HepG2 (cell line): ENCODE measurements around the gene ANKRD40. TPM values are rescaled to one million over a fixed set of nuclear protein-coding genes. Genes with fewer than 3 reads are reported as not detected.
A peak's percentile ranks its signal among the peaks of the same experiment; 100 is the strongest.

ENCODE experiments used
- EP300 ChIP-seq, 3 experiments: sonication (generic) in 1 of 3; formaldehyde crosslinking in 1 of 3; IDR thresholded peaks; 2 replicates each; pipeline versions ENCODE4 v1.5.1 to v1.6.1; 2011 to 2020; ENCODE audit warnings: low read depth in 2 of 3, low read length in 2 of 3, borderline replicate concordance in 1 of 3, improper control_type of control experiment in 1 of 3, mild to moderate bottlenecking in 1 of 3, missing genetic modification reagents in 1 of 3, moderate library complexity in 1 of 3
- GTF2F1 ChIP-seq: fragments of 150-350 bp; IDR thresholded peaks from 2 replicates; pipeline ENCODE4 v1.6.1; 2014; ENCODE audit warnings: low read length
- HBP1 ChIP-seq: IDR thresholded peaks from 2 replicates; pipeline ENCODE4 v1.6.1; 2016; ENCODE audit warnings: low read depth, control low read depth
- MAZ ChIP-seq, 2 experiments: sonication (generic) in 1 of 2; formaldehyde crosslinking in 1 of 2; IDR thresholded peaks; 2 replicates each; pipeline versions ENCODE4 v1.5.0 to v1.6.1; 2012 to 2020; ENCODE audit warnings: low read depth in 2 of 2, mild to moderate bottlenecking in 2 of 2, borderline replicate concordance in 1 of 2, improper control_type of control experiment in 1 of 2, low read length in 1 of 2, missing genetic modification reagents in 1 of 2, moderate library complexity in 1 of 2
- NR3C1 ChIP-seq: sonication (generic); formaldehyde crosslinking; IDR thresholded peaks from 2 replicates; pipeline ENCODE4 v1.4.0; 2020; ENCODE audit warnings: missing genetic modification reagents
- SAP130 ChIP-seq: IDR thresholded peaks from 2 replicates; pipeline ENCODE4 v1.6.1; 2016; ENCODE audit warnings: low read depth
- SOX13 ChIP-seq, 3 experiments: fragments of 450-650 bp in 1 of 3; sonication (generic) in 1 of 3; formaldehyde crosslinking in 1 of 3; IDR thresholded peaks in 2 of 3; conservative IDR thresholded peaks in 1 of 3; 2 replicates each; pipeline versions ENCODE4 v1.5.0 to v1.6.1; 2016 to 2020; ENCODE audit warnings: antibody characterized with exemption in 1 of 3, mild to moderate bottlenecking in 1 of 3, missing compliant biosample characterization in 1 of 3, missing genetic modification reagents in 1 of 3, moderate library complexity in 1 of 3
- STAG1 ChIP-seq: sonication (generic); formaldehyde crosslinking; IDR thresholded peaks from 2 replicates; pipeline ENCODE4 v1.4.0; 2020; ENCODE audit warnings: missing genetic modification reagents
- ZNF180 ChIP-seq: sonication (generic); formaldehyde crosslinking; IDR thresholded peaks from 2 replicates; pipeline ENCODE4 v1.4.0; 2020; ENCODE audit warnings: low read depth, missing genetic modification reagents, borderline replicate concordance
- ZNF317 ChIP-seq: sonication (generic); formaldehyde crosslinking; IDR thresholded peaks from 2 replicates; pipeline ENCODE4 v1.5.0; 2020; ENCODE audit warnings: mild to moderate bottlenecking, missing genetic modification reagents
- ZNF589 ChIP-seq: sonication (generic); formaldehyde crosslinking; conservative IDR thresholded peaks from 2 replicates; pipeline ENCODE4 v1.8.0; 2022; ENCODE audit warnings: mild to moderate bottlenecking, moderate library complexity, missing genetic modification reagents
- ZNF629 ChIP-seq: sonication (generic); formaldehyde crosslinking; conservative IDR thresholded peaks from 2 replicates; pipeline ENCODE4 v1.5.0; 2020; ENCODE audit warnings: missing genetic modification reagents
- ZNF704 ChIP-seq: sonication (generic); formaldehyde crosslinking; IDR thresholded peaks from 2 replicates; pipeline ENCODE4 v1.8.1; 2023; ENCODE audit warnings: mild to moderate bottlenecking, inconsistent platforms, moderate library complexity, missing genetic modification reagents, borderline replicate concordance
- ZNF766 ChIP-seq: sonication (generic); formaldehyde crosslinking; IDR thresholded peaks from 2 replicates; pipeline ENCODE4 v1.5.0; 2020; ENCODE audit warnings: missing genetic modification reagents, borderline replicate concordance
- polyA plus RNA-seq, 8 experiments: library from polyadenylated mRNA; depleted of rRNA in 3 of 8; stranded (reverse) in 7 of 8; unstranded in 1 of 8; fragments of >200 nt; fragmentation: Illumina TruSeq in 4 of 8; extraction: Trizol in 4 of 8; gene quantifications; 2 replicates each; pipeline versions ENCODE4 v1.2.1 to v1.2.3, GENCODE V29; 2011 to 2016; ENCODE audit warnings: low read depth in 4 of 8, missing spikeins in 1 of 8, mixed read lengths in 1 of 8; ENCODE audit not compliant: insufficient read depth in 1 of 8
- total RNA-seq, 5 experiments: library from RNA; depleted of rRNA; stranded (reverse); fragments of >200 nt; fragmentation: Illumina TruSeq; extraction: Trizol; gene quantifications; 2 replicates each; pipeline ENCODE4 v1.2.3, GENCODE V29; 2016; ENCODE audit warnings: low read depth in 1 of 5
- TF ChIP-seq, protein P1 (sequence below): sonication (generic); formaldehyde crosslinking; IDR thresholded peaks from 2 replicates; pipeline ENCODE4 v1.5.0; 2020; ENCODE audit warnings: mild to moderate bottlenecking, missing genetic modification reagents, borderline replicate concordance

ANKRD40 gene
- total and polyA plus RNA-seq, 2 of the 13 experiments (the other 11 are each of a cell fraction or from before 2014, with no cell fraction given): 35.0 to 46.4 TPM

DNA sequence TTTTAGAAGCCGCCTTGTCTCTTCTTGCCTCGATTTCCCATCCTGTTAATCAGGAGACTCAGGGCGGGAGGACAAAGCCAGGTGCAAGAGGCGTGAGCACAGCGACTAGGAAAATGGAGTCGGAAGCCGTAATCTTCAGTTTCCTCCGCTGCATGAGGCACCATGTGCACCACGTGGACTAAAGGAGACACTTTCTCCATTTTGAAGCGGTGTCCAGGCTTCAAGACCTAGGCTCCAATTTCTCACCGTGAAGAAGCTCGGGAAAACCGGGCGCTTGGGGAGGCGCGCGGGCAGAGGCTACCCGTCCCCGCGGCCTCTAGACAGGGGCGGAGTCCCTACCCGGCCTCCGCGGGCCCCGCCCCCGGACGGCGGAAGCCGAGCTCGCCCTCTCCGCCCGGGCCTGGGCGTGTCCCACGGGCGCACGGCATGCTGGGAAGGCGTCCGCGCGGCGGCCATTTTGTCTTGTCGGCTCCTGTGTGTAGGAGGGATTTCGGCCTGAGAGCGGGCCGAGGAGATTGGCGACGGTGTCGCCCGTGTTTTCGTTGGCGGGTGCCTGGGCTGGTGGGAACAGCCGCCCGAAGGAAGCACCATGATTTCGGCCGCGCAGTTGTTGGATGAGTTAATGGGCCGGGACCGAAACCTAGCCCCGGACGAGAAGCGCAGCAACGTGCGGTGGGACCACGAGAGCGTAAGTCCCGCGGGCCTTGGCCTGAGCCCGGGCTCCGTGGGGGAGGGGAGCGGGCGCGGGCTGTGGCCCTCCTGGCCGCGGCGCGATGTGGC is 11.6 kb upstream of the ANKRD40 start, which contains the start of gene LUC7L3 (continued):
- TF ChIP-seq, protein P1, sequence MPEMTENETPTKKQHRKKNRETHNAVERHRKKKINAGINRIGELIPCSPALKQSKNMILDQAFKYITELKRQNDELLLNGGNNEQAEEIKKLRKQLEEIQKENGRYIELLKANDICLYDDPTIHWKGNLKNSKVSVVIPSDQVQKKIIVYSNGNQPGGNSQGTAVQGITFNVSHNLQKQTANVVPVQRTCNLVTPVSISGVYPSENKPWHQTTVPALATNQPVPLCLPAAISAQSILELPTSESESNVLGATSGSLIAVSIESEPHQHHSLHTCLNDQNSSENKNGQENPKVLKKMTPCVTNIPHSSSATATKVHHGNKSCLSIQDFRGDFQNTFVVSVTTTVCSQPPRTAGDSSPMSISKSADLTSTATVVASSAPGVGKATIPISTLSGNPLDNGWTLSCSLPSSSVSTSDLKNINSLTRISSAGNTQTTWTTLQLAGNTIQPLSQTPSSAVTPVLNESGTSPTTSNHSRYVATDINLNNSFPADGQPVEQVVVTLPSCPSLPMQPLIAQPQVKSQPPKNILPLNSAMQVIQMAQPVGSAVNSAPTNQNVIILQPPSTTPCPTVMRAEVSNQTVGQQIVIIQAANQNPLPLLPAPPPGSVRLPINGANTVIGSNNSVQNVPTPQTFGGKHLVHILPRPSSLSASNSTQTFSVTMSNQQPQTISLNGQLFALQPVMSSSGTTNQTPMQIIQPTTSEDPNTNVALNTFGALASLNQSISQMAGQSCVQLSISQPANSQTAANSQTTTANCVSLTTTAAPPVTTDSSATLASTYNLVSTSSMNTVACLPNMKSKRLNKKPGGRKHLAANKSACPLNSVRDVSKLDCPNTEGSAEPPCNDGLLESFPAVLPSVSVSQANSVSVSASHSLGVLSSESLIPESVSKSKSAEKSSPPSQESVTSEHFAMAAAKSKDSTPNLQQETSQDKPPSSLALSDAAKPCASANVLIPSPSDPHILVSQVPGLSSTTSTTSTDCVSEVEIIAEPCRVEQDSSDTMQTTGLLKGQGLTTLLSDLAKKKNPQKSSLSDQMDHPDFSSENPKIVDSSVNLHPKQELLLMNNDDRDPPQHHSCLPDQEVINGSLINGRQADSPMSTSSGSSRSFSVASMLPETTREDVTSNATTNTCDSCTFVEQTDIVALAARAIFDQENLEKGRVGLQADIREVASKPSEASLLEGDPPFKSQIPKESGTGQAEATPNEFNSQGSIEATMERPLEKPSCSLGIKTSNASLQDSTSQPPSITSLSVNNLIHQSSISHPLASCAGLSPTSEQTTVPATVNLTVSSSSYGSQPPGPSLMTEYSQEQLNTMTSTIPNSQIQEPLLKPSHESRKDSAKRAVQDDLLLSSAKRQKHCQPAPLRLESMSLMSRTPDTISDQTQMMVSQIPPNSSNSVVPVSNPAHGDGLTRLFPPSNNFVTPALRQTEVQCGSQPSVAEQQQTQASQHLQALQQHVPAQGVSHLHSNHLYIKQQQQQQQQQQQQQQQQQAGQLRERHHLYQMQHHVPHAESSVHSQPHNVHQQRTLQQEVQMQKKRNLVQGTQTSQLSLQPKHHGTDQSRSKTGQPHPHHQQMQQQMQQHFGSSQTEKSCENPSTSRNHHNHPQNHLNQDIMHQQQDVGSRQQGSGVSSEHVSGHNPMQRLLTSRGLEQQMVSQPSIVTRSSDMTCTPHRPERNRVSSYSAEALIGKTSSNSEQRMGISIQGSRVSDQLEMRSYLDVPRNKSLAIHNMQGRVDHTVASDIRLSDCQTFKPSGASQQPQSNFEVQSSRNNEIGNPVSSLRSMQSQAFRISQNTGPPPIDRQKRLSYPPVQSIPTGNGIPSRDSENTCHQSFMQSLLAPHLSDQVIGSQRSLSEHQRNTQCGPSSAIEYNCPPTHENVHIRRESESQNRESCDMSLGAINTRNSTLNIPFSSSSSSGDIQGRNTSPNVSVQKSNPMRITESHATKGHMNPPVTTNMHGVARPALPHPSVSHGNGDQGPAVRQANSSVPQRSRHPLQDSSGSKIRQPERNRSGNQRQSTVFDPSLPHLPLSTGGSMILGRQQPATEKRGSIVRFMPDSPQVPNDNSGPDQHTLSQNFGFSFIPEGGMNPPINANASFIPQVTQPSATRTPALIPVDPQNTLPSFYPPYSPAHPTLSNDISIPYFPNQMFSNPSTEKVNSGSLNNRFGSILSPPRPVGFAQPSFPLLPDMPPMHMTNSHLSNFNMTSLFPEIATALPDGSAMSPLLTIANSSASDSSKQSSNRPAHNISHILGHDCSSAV (CRISPR knock-in tag): no peak; the same call in 1 of the 2 replicates
- TF ChIP-seq ZNF317 (CRISPR knock-in tag): peak; percentile 55
- peak; percentile 97 for TF ChIP-seq SAP130 (CRISPR knock-in tag)
- TF ChIP-seq EP300 (IDR thresholded peaks at IDR 0.05; ENCODE audit: low read depth in 2 of 2, low read length in 2 of 2): peak; percentile 36 to 50; a peak in 3 of 4 replicates
- TF ChIP-seq EP300 (CRISPR knock-in tag; IDR thresholded peaks at IDR 0.05; ENCODE audit: borderline replicate concordance): no peak; the same call in 1 of the 2 replicates
- peak; percentile 88 for TF ChIP-seq GTF2F1
- no peak; the same call in 1 of the 2 replicates for TF ChIP-seq STAG1 (CRISPR knock-in tag)
- TF ChIP-seq ZNF766 (CRISPR knock-in tag): peak; percentile 84; the same call in 1 of the 2 replicates
- 0 out of 2 replicates have a peak, but pooled peaks have one; percentile 78 for TF ChIP-seq NR3C1 (CRISPR knock-in tag)
- TF ChIP-seq HBP1: peak; percentile 33; the same call in 1 of the 2 replicates
- peak; percentile 38; the same call in 1 of the 2 replicates for TF ChIP-seq ZNF589
- TF ChIP-seq ZNF704 (CRISPR knock-in tag): 0 out of 2 replicates have a peak, but pooled peaks have one; percentile 42
- TF ChIP-seq ZNF629 (CRISPR knock-in tag): peak; percentile 32
- TF ChIP-seq ZNF180 (CRISPR knock-in tag): no peak
- TF ChIP-seq MAZ (IDR thresholded peaks at IDR 0.05; ENCODE audit: borderline replicate concordance, low read depth, low read length): peak; percentile 30; the same call in 1 of the 2 replicates
- TF ChIP-seq MAZ (CRISPR knock-in tag; IDR thresholded peaks at IDR 0.05; ENCODE audit: low read depth): peak; percentile 95
- TF ChIP-seq SOX13 (IDR thresholded peaks at IDR 0.05): no peak
- peak in 1 of 2 experiments; percentile 71; a peak in 1 of 4 replicates for TF ChIP-seq SOX13 (CRISPR knock-in tag; conservative IDR thresholded peaks at IDR 0.05 in 1 of 2, IDR thresholded peaks at IDR 0.05 in 1 of 2)
